Hepatocyte (in vitro differentiated cells): Measurements from ENCODE around the gene ECSIT.
"Not testable (repeated sequence)": the region's sequence is repeated elsewhere in the genome, so short reads cannot be mapped to it uniquely, and the experiment has no call there.

Experiments
- CTCF ChIP-seq: fragments of 200-600 bp; sonication (generic); IDR thresholded peaks from 2 replicates; pipeline ENCODE4 v1.5.1; 2016; ENCODE audit warnings: antibody characterized with exemption, mild to moderate bottlenecking; ENCODE audit not compliant: poor library complexity
- EZH2 ChIP-seq: fragments of 200-600 bp; sonication (generic); IDR thresholded peaks from 2 replicates; pipeline ENCODE4 v1.6.1; 2016; ENCODE audit warnings: antibody characterized with exemption, mild to moderate bottlenecking, borderline replicate concordance

- TF ChIP-seq CTCF, EZH2: not testable (repeated sequence)
These were observed 70.0 kb downstream of the ECSIT start for GRCh38 chr19:11458912-11459311.
